Measurements from ENCODE around the gene LUC7L. TPM values are rescaled to one million over a fixed set of nuclear protein-coding genes. Genes with fewer than 3 reads are reported as not detected.
"Not testable (repeated sequence)": the region's sequence is repeated elsewhere in the genome, so short reads cannot be mapped to it uniquely, and the experiment has no call there.

LUC7L gene
- total RNA-seq, 1 experiment from 2014 or later: 137 TPM

- H3K4me3 Mint-ChIP-seq: peak overlapping the region in 1 of 2 experiments; percentile 63; a peak in 4 of 5 replicates
- peaks cover 15 to 17% of the 10 kb centered on the region in 2 experiments for H3K4me1 Mint-ChIP-seq
- no peak overlapping the region for H3K9ac ChIP-seq (ENCODE audit: extremely low read depth, insufficient read length, low read length)
- H4K20me1 ChIP-seq (ENCODE audit: control insufficient read depth, insufficient read depth, insufficient read length): no peaks in the 10 kb centered on the region
- no peaks in the 10 kb centered on the region; the same call in 1 of the 2 replicates for H3K4me1 ChIP-seq (ENCODE audit: insufficient read depth, low read length)
- no peak for TF ChIP-seq CTCF (conservative IDR thresholded peaks at IDR 0.05)
- no peak overlapping the region for H3K14ac ChIP-seq (ENCODE audit: insufficient read depth, low read length)
- H3K79me2 ChIP-seq (ENCODE audit: insufficient read depth, low read length): no peaks in the 10 kb centered on the region
- H3K9me3 Mint-ChIP-seq: peaks cover 4 to 7% of the 10 kb centered on the region in 2 experiments; a peak in 2 of 5 replicates
- H4K8ac ChIP-seq (replicated peaks; ENCODE audit: insufficient read length, low read depth, low read length): no peak overlapping the region
- H3K27me3 ChIP-seq (ENCODE audit: insufficient read depth, low read length): peaks cover 48% of the 10 kb centered on the region
- peak overlapping the region; percentile 13 for H3K4me2 ChIP-seq (ENCODE audit: insufficient read depth, insufficient read length, low read length)
- H4K91ac ChIP-seq (ENCODE audit: insufficient read length, low read depth, low read length): no peak overlapping the region
- H2BK12ac ChIP-seq (ENCODE audit: insufficient read length, low read depth, low read length): no peak overlapping the region
- H2BK15ac ChIP-seq (ENCODE audit: low read depth, low read length): no peak overlapping the region
- H3K18ac ChIP-seq (ENCODE audit: insufficient read length, low read depth, low read length): no peak overlapping the region
- H4K5ac ChIP-seq (ENCODE audit: insufficient read length, low read depth, low read length): no peak overlapping the region
- no peak overlapping the region for H2BK5ac ChIP-seq (ENCODE audit: insufficient read length, low read length)
- H3T11ph ChIP-seq (ENCODE audit: low read length): no peak overlapping the region
- H2BK120ac ChIP-seq (ENCODE audit: low read depth, low read length, poor library complexity, severe bottlenecking): no peak overlapping the region
- H3K27ac Mint-ChIP-seq: no peak overlapping the region
- H3K27me3 Mint-ChIP-seq (ENCODE audit: low read depth): peaks cover 67% of the 10 kb centered on the region
- H2AK5ac ChIP-seq (ENCODE audit: insufficient read length, low read length): no peak overlapping the region
- H3K36me3 Mint-ChIP-seq (ENCODE audit: insufficient read depth in 1 of 3, low read depth in 3 of 3): peaks cover 0 to 3% (median 0%) of the 10 kb centered on the region in 3 experiments; a peak in 2 of 7 replicates
- H3K56ac ChIP-seq (ENCODE audit: insufficient read length, low read depth, low read length): no peak overlapping the region
- H3K27ac ChIP-seq (ENCODE audit: insufficient read length, low read depth, low read length): no peak overlapping the region
- peaks cover 5% of the 10 kb centered on the region for H3K23me2 ChIP-seq (ENCODE audit: insufficient read length, low read depth, low read length, poor library complexity, severe bottlenecking)
- no peak overlapping the region for H2AFZ ChIP-seq (ENCODE audit: low read length)
- no peak overlapping the region for H2BK20ac ChIP-seq (ENCODE audit: low read depth, low read length, poor library complexity, severe bottlenecking)
- no peak for DNase-seq
- no peak overlapping the region for H3K4ac ChIP-seq (ENCODE audit: low read depth, low read length)
- no peaks in the 10 kb centered on the region for H3K9me3 ChIP-seq (ENCODE audit: control insufficient read depth, low read depth, low read length)
- H3K23ac ChIP-seq (ENCODE audit: insufficient read length, low read depth, low read length): no peak overlapping the region
- no peaks in the 10 kb centered on the region for H3K79me1 ChIP-seq (ENCODE audit: insufficient read depth, low read depth, low read length, poor library complexity, severe bottlenecking)
- WGBS (ENCODE audit: extremely low coverage, insufficient read length, low lambda C conversion rate): no CpG with 5 or more reads among the region's 13 CpGs
Observed at GRCh38 chr16:177394-177822, 51.8 kb downstream of the LUC7L start.

GRCh38 chr16:176477-177382 is 52.5 kb downstream of the LUC7L start, which contains the start of gene HBA1:
Gene HBA1 (plus strand): TSS chr16:176680. CDS start chr16:176717, 37 bp downstream.
- peaks cover 50% of the 10 kb centered on the region for H3K27me3 ChIP-seq (ENCODE audit: insufficient read depth, low read length)
- H3K36me3 Mint-ChIP-seq (ENCODE audit: insufficient read depth in 1 of 3, low read depth in 3 of 3); H4K91ac ChIP-seq (ENCODE audit: insufficient read length, low read depth, low read length); H3K27ac ChIP-seq (ENCODE audit: insufficient read length, low read depth, low read length); H2BK5ac ChIP-seq (ENCODE audit: insufficient read length, low read length); H3K23ac ChIP-seq (ENCODE audit: insufficient read length, low read depth, low read length); DNase-seq; H4K20me1 ChIP-seq (ENCODE audit: control insufficient read depth, insufficient read depth, insufficient read length); H2AK5ac ChIP-seq (ENCODE audit: insufficient read length, low read length); H2BK120ac ChIP-seq (ENCODE audit: low read depth, low read length, poor library complexity, severe bottlenecking); H2BK15ac ChIP-seq (ENCODE audit: low read depth, low read length); H4K8ac ChIP-seq (replicated peaks; ENCODE audit: insufficient read length, low read depth, low read length); H3K79me2 ChIP-seq (ENCODE audit: insufficient read depth, low read length); H3K9me3 ChIP-seq (ENCODE audit: control insufficient read depth, low read depth, low read length); H3K18ac ChIP-seq (ENCODE audit: insufficient read length, low read depth, low read length); H3K4ac ChIP-seq (ENCODE audit: low read depth, low read length); H2BK20ac ChIP-seq (ENCODE audit: low read depth, low read length, poor library complexity, severe bottlenecking); H3K23me2 ChIP-seq (ENCODE audit: insufficient read length, low read depth, low read length, poor library complexity, severe bottlenecking); H3K14ac ChIP-seq (ENCODE audit: insufficient read depth, low read length); H3K9me3 Mint-ChIP-seq; H3K4me1 ChIP-seq (ENCODE audit: insufficient read depth, low read length); H4K5ac ChIP-seq (ENCODE audit: insufficient read length, low read depth, low read length); H2BK12ac ChIP-seq (ENCODE audit: insufficient read length, low read depth, low read length); H3K79me1 ChIP-seq (ENCODE audit: insufficient read depth, low read depth, low read length, poor library complexity, severe bottlenecking); H3K9ac ChIP-seq (ENCODE audit: extremely low read depth, insufficient read length, low read length); H2AFZ ChIP-seq (ENCODE audit: low read length); H3T11ph ChIP-seq (ENCODE audit: low read length); H3K56ac ChIP-seq (ENCODE audit: insufficient read length, low read depth, low read length): not testable (repeated sequence)
- H3K4me2 ChIP-seq (ENCODE audit: insufficient read depth, insufficient read length, low read length): peak within 1 kb of the TSS; percentile 13
- Mint-ChIP-seq H3K4me3 (peak within 1 kb of the TSS; percentile 48 to 67), H3K27ac (peak within 1 kb of the TSS in 1 of 3 experiments; percentile 83; a peak in 1 of 7 replicates), H3K27me3 (ENCODE audit: low read depth) (peaks cover 71% of the 10 kb centered on the region), H3K4me1 (peaks cover 15 to 19% of the 10 kb centered on the region in 2 experiments)
- WGBS (ENCODE audit: extremely low coverage, insufficient read length, low lambda C conversion rate): no CpG with 5 or more reads among the region's 88 CpGs
